Activated B cell treated with CpG ODN at 0.5 μM for 24 hours (primary cell): ENCODE measurements around the gene PRR5L. TPM values are rescaled to one million over a fixed set of nuclear protein-coding genes. Genes with fewer than 3 reads are reported as not detected.

ENCODE experiments used
- ATAC-seq: fragments of 200-7000 bp; cut with Tn5 transposase; one replicate; pipeline ENCODE4 v1.10.0; 2021; ENCODE audit warnings: low read depth, mild to moderate bottlenecking, moderate library complexity
- CTCF ChIA-PET: fragments of 350-600 bp; sonication (Branson Sonifier 250); formaldehyde crosslinking; loops from one replicate; lab custom pipeline; 2021; ENCODE audit warnings: antibody characterized with exemption; lab: Charles Lee
- POLR2A ChIA-PET: fragments of 350-600 bp; sonication (Branson Sonifier 250); formaldehyde crosslinking; loops from one replicate; lab custom pipeline; 2021; ENCODE audit warnings: antibody characterized with exemption; lab: Charles Lee
- DNase-seq: peaks from one replicate; pipeline ENCODE4 v3.0.0; 2022
- H3K27ac Mint-ChIP-seq: one replicate; pipeline ENCODE4 v1.8.0; 2020; ENCODE audit warnings: mixed read lengths
- H3K27me3 Mint-ChIP-seq: one replicate; pipeline ENCODE4 v1.8.0; 2021; ENCODE audit warnings: mixed read lengths
- H3K36me3 Mint-ChIP-seq: one replicate; pipeline ENCODE4 v1.8.0; 2021; ENCODE audit warnings: low read depth, mixed read lengths
- H3K4me1 Mint-ChIP-seq: one replicate; pipeline ENCODE4 v1.8.0; 2021; ENCODE audit warnings: mixed read lengths
- H3K4me3 Mint-ChIP-seq: one replicate; pipeline ENCODE4 v1.8.0; 2020; ENCODE audit warnings: mild to moderate bottlenecking, mixed read lengths
- H3K9me3 Mint-ChIP-seq: one replicate; pipeline ENCODE4 v1.8.0; 2020; ENCODE audit warnings: mixed read lengths
- CTCF ChIP-seq: fragments of 200-600 bp; IDR thresholded peaks from one replicate; pipeline ENCODE4 v1.8.0; 2022; ENCODE audit warnings: antibody characterized with exemption, mild to moderate bottlenecking
- intact Hi-C: fragments of 100-400 bp; cut with micrococcal nuclease; formaldehyde crosslinking; loops from one replicate; pipeline ENCODE4 v1.15.1; 2024
- total RNA-seq: library from RNA; stranded (reverse); gene quantifications from 2 replicates; pipeline ENCODE4 v1.2.3, GENCODE V29; 2022

Gene PRR5L
- total RNA-seq, 1 donor from 2014 or later = 1.0 TPM

- no peaks in the 10 kb centered on the region for H3K4me1 Mint-ChIP-seq
- POLR2A ChIA-PET = no interaction called here
- no peaks in the 10 kb centered on the region for H3K9me3 Mint-ChIP-seq
- no peak for TF ChIP-seq CTCF
- H3K27me3 Mint-ChIP-seq = no peaks in the 10 kb centered on the region
- intact Hi-C loops = no loop called here
- no peak overlapping the region for H3K4me3 Mint-ChIP-seq
- no peak for DNase-seq
- no peaks in the 10 kb centered on the region for H3K36me3 Mint-ChIP-seq
- CTCF ChIA-PET = no interaction called here
- no peak for ATAC-seq
- no peak overlapping the region for H3K27ac Mint-ChIP-seq
Observed at GRCh38 chr11:36462321-36462720, 166.2 kb downstream of the PRR5L start.

- intact Hi-C loops = no loop called here
- Mint-ChIP-seq H3K27ac (no peak overlapping the region), H3K4me1 (no peaks in the 10 kb centered on the region), H3K36me3 (no peaks in the 10 kb centered on the region), H3K9me3 (no peaks in the 10 kb centered on the region), H3K27me3 (no peaks in the 10 kb centered on the region), H3K4me3 (no peak overlapping the region)
- POLR2A ChIA-PET = no interaction called here
- no peak for ATAC-seq
- CTCF ChIA-PET = interaction anchor here (0.7 kb wide), 1 partner anchor 332 kb away, joined by 6 read pairs; no protein-coding TSS in a partner anchor
- TF ChIP-seq CTCF = no peak
- DNase-seq = no peak
Observed at GRCh38 chr11:36463781-36464180, 167.7 kb downstream of the PRR5L start.

GRCh38 chr11:36464720-36465119, 168.6 kb downstream of the PRR5L start:
- Mint-ChIP-seq H3K36me3 (no peaks in the 10 kb centered on the region), H3K4me3 (no peak overlapping the region), H3K4me1 (no peaks in the 10 kb centered on the region), H3K27me3 (no peaks in the 10 kb centered on the region), H3K9me3 (no peaks in the 10 kb centered on the region), H3K27ac (no peak overlapping the region)
- ATAC-seq (no peak), DNase-seq (no peak)
- no peak for TF ChIP-seq CTCF
- CTCF ChIA-PET = interaction anchor here (0.8 to 1.1 kb wide), 2 partner anchors 14 to 28 kb away, joined by 3 read pairs; no protein-coding TSS in a partner anchor
- intact Hi-C loops = no loop called here
- POLR2A ChIA-PET = no interaction called here

- ChIA-PET POLR2A (no interaction called here), CTCF (interaction anchor here (1.1 kb wide), 1 partner anchor 14 kb away, joined by 3 read pairs; no protein-coding TSS in a partner anchor)
- Mint-ChIP-seq H3K27me3 (no peaks in the 10 kb centered on the region), H3K4me1 (no peaks in the 10 kb centered on the region), H3K27ac (no peak overlapping the region), H3K36me3 (no peaks in the 10 kb centered on the region), H3K9me3 (no peaks in the 10 kb centered on the region), H3K4me3 (no peak overlapping the region)
- TF ChIP-seq CTCF = no peak
- ATAC-seq (no peak), DNase-seq (no peak)
- intact Hi-C loops = no loop called here
Observed at GRCh38 chr11:36465449-36466163, 169.5 kb downstream of the PRR5L start.

GRCh38 chr11:36467012-36467411, 170.9 kb downstream of the PRR5L start:
- Mint-ChIP-seq H3K27me3 (no peaks in the 10 kb centered on the region), H3K9me3 (no peaks in the 10 kb centered on the region), H3K4me3 (no peak overlapping the region), H3K27ac (no peak overlapping the region), H3K4me1 (no peaks in the 10 kb centered on the region), H3K36me3 (no peaks in the 10 kb centered on the region)
- no peak for TF ChIP-seq CTCF
- DNase-seq = no peak
- ATAC-seq = no peak
- ChIA-PET CTCF (interaction anchor here (1.3 kb wide), 1 partner anchor 175 kb away, joined by 3 read pairs; no protein-coding TSS in a partner anchor), POLR2A (no interaction called here)
- intact Hi-C loops = no loop called here
